Naive B cell (primary cell): ENCODE measurements around the gene CYP4F2. TPM values are rescaled to one million over a fixed set of nuclear protein-coding genes. Genes with fewer than 3 reads are reported as not detected.
"Not testable (repeated sequence)": the region's sequence is repeated elsewhere in the genome, so short reads cannot be mapped to it uniquely, and the experiment has no call there.

Experiments
- ATAC-seq, 2 donors: fragments of 150-1000 bp; cut with Tn5 transposase; 2 replicates each; pipeline ENCODE4 v1.10.0; 2021; ENCODE audit warnings: low read depth in 2 of 2, mild to moderate bottlenecking in 2 of 2, moderate library complexity in 2 of 2
- DNase-seq: peaks from one replicate; pipeline ENCODE4 v3.0.0; 2022
- H3K27ac Mint-ChIP-seq, 6 donors: one replicate each; pipeline ENCODE4 v1.8.0; 2020 to 2022; ENCODE audit warnings: mild to moderate bottlenecking in 6 of 6, mixed read lengths in 6 of 6, moderate library complexity in 5 of 6, inconsistent platforms in 2 of 6
- H3K27me3 Mint-ChIP-seq, 3 donors: one replicate each; pipeline ENCODE4 v1.8.0; 2021 to 2022; ENCODE audit warnings: mixed read lengths in 3 of 3, mild to moderate bottlenecking in 1 of 3
- H3K36me3 Mint-ChIP-seq, 2 donors: one replicate each; pipeline ENCODE4 v1.8.0; 2020 to 2022; ENCODE audit warnings: mixed read lengths in 2 of 2, inconsistent platforms in 1 of 2, mild to moderate bottlenecking in 1 of 2
- H3K4me1 Mint-ChIP-seq, 3 donors: one replicate each; pipeline ENCODE4 v1.8.0; 2020 to 2022; ENCODE audit warnings: mixed read lengths in 3 of 3, inconsistent platforms in 1 of 3, mild to moderate bottlenecking in 1 of 3, moderate library complexity in 1 of 3
- H3K4me3 Mint-ChIP-seq, 8 donors: one replicate each; pipeline ENCODE4 v1.8.0; 2020 to 2022; ENCODE audit warnings: mild to moderate bottlenecking in 8 of 8, mixed read lengths in 8 of 8, moderate library complexity in 8 of 8, inconsistent platforms in 2 of 8
- H3K9me3 Mint-ChIP-seq, 7 donors: one replicate each; pipeline ENCODE4 v1.8.0; 2020 to 2022; ENCODE audit warnings: mixed read lengths in 7 of 7, mild to moderate bottlenecking in 5 of 7, inconsistent platforms in 2 of 7, moderate library complexity in 1 of 7
- polyA plus RNA-seq, 6 donors: library from polyadenylated mRNA; unstranded; fragments of 300-500 nt; fragmentation: Illumina TruSeq; gene quantifications; one replicate each; pipeline ENCODE4 v1.2.3, GENCODE V29; 2021; ENCODE audit warnings: low read depth in 6 of 6

CYP4F2 gene
- polyA plus RNA-seq, 6 donors from 2014 or later, result not detected

DNA sequence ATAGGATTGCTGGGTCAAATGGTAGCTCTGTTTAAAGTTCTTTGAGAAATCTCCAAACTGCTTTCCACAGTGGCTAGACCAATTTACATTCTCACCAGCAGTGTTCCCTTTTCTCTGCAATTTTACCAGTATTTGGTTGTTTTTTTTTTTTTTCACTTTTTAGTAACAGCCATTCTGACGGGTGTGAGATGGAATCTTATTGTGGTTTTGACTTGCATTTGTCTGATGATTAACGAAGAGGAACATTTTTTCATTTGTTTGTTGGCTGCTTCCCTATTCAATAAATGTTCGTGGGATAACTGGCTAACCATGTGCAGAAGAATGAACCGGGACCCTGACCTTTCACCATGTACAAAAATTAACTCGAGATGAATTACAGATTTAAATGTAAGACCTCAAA lies 31.2 kb downstream of the CYP4F2 start:
- DNase-seq (no peak), ATAC-seq (no peak)
- H3K9me3 Mint-ChIP-seq, result peaks cover 0 to 2% (median 0%) of the 10 kb centered on the region in 7 donors
- no peak overlapping the region for H3K4me3 Mint-ChIP-seq
- H3K27me3 Mint-ChIP-seq, result peaks cover 0 to 14% (median 4%) of the 10 kb centered on the region in 3 donors
- no peaks in the 10 kb centered on the region for H3K36me3 Mint-ChIP-seq
- H3K4me1 Mint-ChIP-seq, result peaks cover 0 to 33% (median 26%) of the 10 kb centered on the region in 3 donors
- H3K27ac Mint-ChIP-seq, result no peak overlapping the region

DNA sequence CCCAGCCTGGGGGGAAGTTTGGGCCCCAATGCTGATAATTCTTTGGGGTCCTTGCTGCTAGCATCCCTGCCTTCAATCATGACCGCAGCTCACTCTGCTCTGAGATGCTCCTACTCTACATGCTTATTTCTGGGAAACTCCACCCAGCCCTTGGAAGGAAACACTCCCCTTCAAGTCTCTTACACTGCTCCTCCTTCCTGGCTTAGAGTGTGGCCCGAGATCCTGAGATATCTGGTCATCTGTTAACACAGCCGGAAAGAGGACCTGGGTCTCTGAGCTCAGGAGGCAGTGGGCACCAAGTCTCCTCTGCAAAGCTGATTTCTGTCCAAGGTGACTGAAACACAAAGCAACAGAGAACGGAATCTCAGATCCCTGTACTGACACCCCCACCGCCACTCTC lies 33.0 kb downstream of the CYP4F2 start:
- no peak overlapping the region for H3K4me3 Mint-ChIP-seq
- H3K4me1 Mint-ChIP-seq, result peaks cover 0 to 18% (median 9%) of the 10 kb centered on the region in 3 donors
- DNase-seq, result no peak
- peaks cover 0 to 1% (median 0%) of the 10 kb centered on the region in 7 donors for H3K9me3 Mint-ChIP-seq
- no peaks in the 10 kb centered on the region for H3K36me3 Mint-ChIP-seq
- peak overlapping the region in 1 of 6 donors; percentile 36 for H3K27ac Mint-ChIP-seq
- ATAC-seq, result no peak
- H3K27me3 Mint-ChIP-seq, result peaks cover 6 to 26% (median 12%) of the 10 kb centered on the region in 3 donors

DNA sequence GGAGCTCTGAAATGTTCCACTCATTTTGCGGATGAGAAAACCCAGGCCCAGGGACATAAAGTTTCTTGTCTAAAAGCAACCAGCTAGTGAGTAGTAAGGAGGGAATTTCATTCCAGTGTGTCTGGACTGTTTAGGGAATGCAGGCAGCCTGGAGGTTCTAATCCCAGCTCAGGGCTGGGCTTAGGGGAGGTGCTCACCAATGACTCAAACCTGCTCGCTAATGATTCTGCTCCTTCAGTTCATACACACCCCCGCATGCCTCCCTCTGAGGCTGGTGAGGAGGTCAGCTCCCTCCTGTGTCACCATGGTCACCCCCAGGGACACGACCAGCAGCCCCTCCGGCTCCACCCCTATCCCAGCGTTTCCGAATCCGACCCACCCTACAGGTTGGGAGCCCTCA lies 34.6 kb downstream of the CYP4F2 start:
- H3K36me3 Mint-ChIP-seq, result no peaks in the 10 kb centered on the region
- H3K4me3 Mint-ChIP-seq, result no peak overlapping the region
- peaks cover 0 to 1% (median 0%) of the 10 kb centered on the region in 7 donors for H3K9me3 Mint-ChIP-seq
- peaks cover 6 to 18% (median 12%) of the 10 kb centered on the region in 3 donors for H3K27me3 Mint-ChIP-seq
- ATAC-seq (no peak), DNase-seq (no peak)
- peaks cover 0 to 10% (median 0%) of the 10 kb centered on the region in 3 donors for H3K4me1 Mint-ChIP-seq
- H3K27ac Mint-ChIP-seq, result peak overlapping the region in 1 of 6 donors; percentile 44

DNA sequence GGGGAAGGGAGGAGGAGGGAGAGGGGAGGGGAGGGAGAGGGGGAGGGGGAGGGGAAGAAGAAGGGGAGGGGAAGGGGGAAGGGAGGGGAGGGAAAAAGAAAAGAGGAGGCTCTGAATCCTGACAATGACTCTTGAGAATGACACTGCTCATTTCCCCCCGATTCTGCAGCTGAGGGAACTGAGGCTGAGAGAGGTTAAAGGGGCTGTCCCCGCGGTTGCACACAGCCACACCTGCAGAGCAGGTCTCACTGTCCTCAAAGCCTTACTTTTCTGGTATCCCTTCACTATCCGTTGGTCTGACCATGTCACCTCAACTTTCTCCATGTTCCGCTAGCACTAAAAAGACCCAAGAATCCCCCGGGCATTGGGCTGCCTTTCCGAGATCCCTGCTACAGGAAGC lies 35.4 kb downstream of the CYP4F2 start:
- peaks cover 7 to 18% (median 12%) of the 10 kb centered on the region in 3 donors for H3K27me3 Mint-ChIP-seq
- no peak overlapping the region for H3K27ac Mint-ChIP-seq
- no peaks in the 10 kb centered on the region for H3K36me3 Mint-ChIP-seq
- DNase-seq, result no peak
- no peak for ATAC-seq
- H3K9me3 Mint-ChIP-seq, result peaks cover 0 to 1% (median 0%) of the 10 kb centered on the region in 7 donors
- H3K4me1 Mint-ChIP-seq, result peaks cover 0 to 10% (median 0%) of the 10 kb centered on the region in 3 donors
- no peak overlapping the region for H3K4me3 Mint-ChIP-seq

DNA sequence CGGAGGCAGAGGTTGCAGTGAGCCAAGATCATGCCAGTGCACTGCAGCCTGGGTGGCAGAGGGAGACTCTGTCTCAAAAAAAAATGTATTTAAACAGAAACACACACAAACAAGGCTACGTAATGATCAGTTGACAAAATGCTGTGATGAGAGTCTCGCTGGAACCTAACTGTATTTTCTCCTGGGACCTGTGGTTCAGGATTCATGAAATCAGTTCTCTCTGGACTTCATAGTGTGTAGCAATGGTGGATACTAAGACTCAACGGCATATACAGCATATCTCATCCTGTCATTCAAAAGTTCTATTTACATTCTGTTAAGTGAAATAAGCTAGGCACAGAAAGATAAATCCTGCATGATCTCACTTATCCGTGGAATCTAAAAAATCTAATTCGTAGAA lies 37.4 kb downstream of the CYP4F2 start:
- H3K27ac Mint-ChIP-seq, result peak overlapping the region in 1 of 6 donors; percentile 64
- H3K4me1 Mint-ChIP-seq, result peaks cover 0 to 5% (median 0%) of the 10 kb centered on the region in 3 donors
- no peak for ATAC-seq
- H3K4me3 Mint-ChIP-seq, result no peak overlapping the region
- H3K36me3 Mint-ChIP-seq, result no peaks in the 10 kb centered on the region
- no peaks in the 10 kb centered on the region for H3K9me3 Mint-ChIP-seq
- peaks cover 13 to 21% (median 18%) of the 10 kb centered on the region in 3 donors for H3K27me3 Mint-ChIP-seq
- DNase-seq, result no peak

DNA sequence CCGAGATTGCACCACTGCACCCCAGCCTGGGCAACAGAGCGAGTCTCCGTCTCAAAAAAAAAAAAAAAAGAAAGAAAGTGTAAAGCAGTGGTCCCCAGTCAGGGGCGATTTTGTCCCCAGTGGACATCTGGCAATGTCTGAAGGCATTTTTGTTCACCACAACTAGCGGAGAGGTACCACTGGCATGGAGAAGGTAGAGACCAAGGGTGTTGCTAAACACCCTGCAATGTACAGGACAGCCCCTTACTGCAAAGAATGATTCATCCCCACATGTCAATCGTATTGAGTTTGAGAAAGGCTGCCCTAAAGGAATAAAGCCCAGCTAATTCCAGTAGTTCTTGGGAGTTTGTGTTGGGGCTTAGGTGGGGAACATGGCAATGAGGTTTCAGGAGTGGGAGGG lies 38.7 kb downstream of the CYP4F2 start:
- Mint-ChIP-seq H3K27ac (no peak overlapping the region), H3K9me3 (no peaks in the 10 kb centered on the region), H3K4me3 (no peak overlapping the region), H3K36me3 (no peaks in the 10 kb centered on the region), H3K4me1 (no peaks in the 10 kb centered on the region), H3K27me3 (peaks cover 12 to 21% (median 12%) of the 10 kb centered on the region in 3 donors)
- ATAC-seq (no peak), DNase-seq (no peak)

DNA sequence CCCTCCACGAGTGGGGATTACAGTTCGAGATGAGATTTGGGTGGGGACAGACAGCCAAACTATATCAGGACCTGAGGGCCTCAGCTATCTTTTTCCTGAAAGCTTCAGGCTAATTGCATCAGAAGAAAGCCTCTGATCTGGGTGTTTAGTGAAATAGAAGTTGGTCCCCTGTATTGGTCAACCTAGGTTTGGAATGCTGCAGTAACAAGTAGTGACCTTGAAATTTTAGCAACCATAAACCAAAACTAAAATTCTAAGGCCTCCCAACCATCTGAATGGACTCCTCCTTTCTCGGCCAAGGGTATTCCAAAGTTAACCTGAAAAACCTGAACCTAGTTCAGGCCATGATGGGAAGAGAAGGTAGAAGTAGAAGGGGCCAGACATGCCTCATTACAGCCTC lies 47.5 kb downstream of the CYP4F2 start:
- no peak overlapping the region for H3K27ac Mint-ChIP-seq
- peaks cover 0 to 8% (median 7%) of the 10 kb centered on the region in 7 donors for H3K9me3 Mint-ChIP-seq
- no peak overlapping the region for H3K4me3 Mint-ChIP-seq
- DNase-seq (no peak), ATAC-seq (no peak)
- H3K27me3 Mint-ChIP-seq, result peaks cover 15 to 37% (median 22%) of the 10 kb centered on the region in 3 donors
- H3K36me3 Mint-ChIP-seq, result peaks cover 0 to 7% of the 10 kb centered on the region in 2 donors
- H3K4me1 Mint-ChIP-seq, result no peaks in the 10 kb centered on the region

DNA sequence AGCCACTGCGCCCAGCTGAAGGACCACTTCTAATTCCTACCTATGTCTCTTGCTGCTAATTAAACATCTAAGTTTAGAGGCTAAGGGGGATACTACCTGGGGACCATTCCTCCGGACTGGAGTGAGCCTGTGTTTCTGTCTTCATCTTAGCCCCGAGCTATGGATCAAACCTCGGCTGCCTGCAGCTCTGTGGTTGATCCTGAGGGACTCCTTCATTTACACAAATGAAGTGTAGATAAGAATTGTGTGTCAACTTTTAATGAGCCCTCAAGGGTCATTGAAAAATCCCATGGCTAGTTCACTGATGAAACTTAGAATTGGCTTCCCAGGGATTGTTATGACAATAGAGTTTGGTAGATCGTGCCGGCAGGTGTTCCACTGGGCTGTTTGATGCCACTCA lies 51.0 kb downstream of the CYP4F2 start:
- no peak overlapping the region for H3K27ac Mint-ChIP-seq

DNA sequence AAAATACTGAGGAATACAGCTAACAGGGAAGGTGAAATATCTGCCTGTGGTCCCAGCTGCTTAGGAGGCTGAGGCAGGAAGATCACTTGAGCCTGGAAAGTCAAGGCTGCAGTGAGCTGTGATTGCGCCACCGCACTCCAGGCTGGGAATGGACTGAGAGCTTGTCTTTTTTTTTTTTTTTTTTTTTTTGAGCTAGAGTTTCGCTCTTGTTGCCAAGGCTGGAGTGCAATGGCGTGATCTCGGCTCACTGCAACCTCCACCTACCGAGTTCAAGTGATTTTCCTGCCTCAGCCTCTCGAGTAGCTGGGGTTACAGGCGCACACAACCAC lies 54.0 kb downstream of the CYP4F2 start:
- H3K27me3 Mint-ChIP-seq, result peaks cover 30 to 35% (median 33%) of the 10 kb centered on the region in 3 donors
- not testable (repeated sequence) for H3K27ac Mint-ChIP-seq, H3K9me3 Mint-ChIP-seq, DNase-seq, H3K36me3 Mint-ChIP-seq, ATAC-seq, H3K4me3 Mint-ChIP-seq, H3K4me1 Mint-ChIP-seq

More for the DNA sequence above, 51.0 kb downstream of the CYP4F2 start:
- H3K27me3 Mint-ChIP-seq, result peaks cover 29 to 41% (median 29%) of the 10 kb centered on the region in 3 donors
- DNase-seq (no peak), ATAC-seq (no peak)
- peaks cover 0 to 4% (median 0%) of the 10 kb centered on the region in 7 donors for H3K9me3 Mint-ChIP-seq
- H3K36me3 Mint-ChIP-seq, result no peaks in the 10 kb centered on the region
- no peak overlapping the region for H3K4me3 Mint-ChIP-seq
- H3K4me1 Mint-ChIP-seq, result no peaks in the 10 kb centered on the region

DNA sequence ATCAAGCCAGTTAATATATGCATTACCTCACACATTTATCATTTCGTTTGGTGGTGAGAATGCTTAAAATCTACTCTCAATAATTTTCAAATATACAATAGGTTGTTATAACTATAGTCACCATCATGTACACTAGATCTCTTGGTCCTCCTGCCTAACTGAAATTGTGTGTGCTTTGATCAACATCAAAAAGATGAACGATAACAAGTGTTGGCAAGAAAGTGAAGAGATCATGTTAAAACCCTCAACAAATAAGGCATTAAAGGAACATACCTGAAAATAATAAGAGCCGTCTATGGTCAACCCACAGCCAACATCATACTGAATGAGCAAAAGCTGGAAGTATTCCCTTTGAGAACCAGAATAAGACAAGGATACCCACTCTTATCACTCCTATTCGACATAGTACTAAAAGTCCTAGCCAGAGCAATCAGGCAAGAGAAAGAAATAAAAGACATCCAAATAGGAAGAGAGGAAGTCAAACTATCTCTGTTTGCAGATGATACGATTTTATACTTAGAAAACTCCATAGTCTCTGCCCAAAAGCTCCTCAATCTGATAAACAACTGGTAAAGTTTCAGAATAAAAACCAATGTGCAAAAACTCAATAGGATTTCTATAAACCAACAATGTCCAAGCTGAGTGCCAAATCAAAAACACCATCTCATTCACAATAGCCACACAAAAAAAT lies 54.5 kb downstream of the CYP4F2 start:
- Mint-ChIP-seq H3K27me3 (peaks cover 33 to 37% (median 35%) of the 10 kb centered on the region in 3 donors), H3K36me3 (no peaks in the 10 kb centered on the region), H3K9me3 (no peaks in the 10 kb centered on the region), H3K4me3 (no peak overlapping the region), H3K4me1 (peaks cover 0 to 2% (median 0%) of the 10 kb centered on the region in 3 donors), H3K27ac (peak overlapping the region in 1 of 6 donors; percentile 32)
- no peak for ATAC-seq
- no peak for DNase-seq

DNA sequence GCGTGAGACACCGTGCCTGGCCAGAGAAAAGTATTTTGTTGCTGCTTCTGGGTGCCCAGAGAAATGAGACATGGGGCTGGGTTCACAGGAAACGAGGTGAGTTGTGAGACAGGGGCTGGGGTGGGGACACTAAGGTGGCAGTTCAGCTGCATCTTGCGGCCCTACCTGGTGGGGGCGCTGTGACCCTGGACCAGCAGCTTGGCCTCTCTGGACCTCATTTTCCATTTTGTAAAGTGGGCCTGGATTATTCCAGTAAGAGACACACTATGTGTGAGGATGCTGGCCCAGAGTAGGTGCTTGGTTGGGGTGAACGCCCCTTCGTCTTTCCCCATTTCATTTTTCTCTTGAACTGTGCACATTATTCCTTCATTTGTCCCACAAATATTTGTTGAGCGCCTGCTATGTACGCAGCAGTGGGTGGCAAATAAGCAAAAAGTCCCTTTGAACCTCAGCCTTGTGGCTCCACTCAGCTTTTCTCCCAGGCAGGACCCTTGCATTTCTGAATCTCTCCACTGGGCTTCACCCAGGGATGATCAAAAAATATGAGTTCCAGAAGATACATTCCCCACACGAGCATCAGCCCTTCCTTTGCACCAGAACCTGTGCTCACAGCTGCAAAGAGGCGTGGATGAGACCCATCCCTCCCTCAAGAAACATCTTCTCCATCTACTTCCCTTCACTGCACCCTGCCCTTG lies 55.9 kb downstream of the CYP4F2 start:
- peak overlapping the region in 2 of 8 donors; percentile 9 to 49 for H3K4me3 Mint-ChIP-seq
- peaks cover 30 to 35% (median 33%) of the 10 kb centered on the region in 3 donors for H3K27me3 Mint-ChIP-seq
- ATAC-seq, result no peak
- no peaks in the 10 kb centered on the region for H3K9me3 Mint-ChIP-seq
- DNase-seq, result no peak
- H3K4me1 Mint-ChIP-seq, result peaks cover 4 to 12% (median 6%) of the 10 kb centered on the region in 3 donors
- no peaks in the 10 kb centered on the region for H3K36me3 Mint-ChIP-seq
- H3K27ac Mint-ChIP-seq, result no peak overlapping the region

DNA sequence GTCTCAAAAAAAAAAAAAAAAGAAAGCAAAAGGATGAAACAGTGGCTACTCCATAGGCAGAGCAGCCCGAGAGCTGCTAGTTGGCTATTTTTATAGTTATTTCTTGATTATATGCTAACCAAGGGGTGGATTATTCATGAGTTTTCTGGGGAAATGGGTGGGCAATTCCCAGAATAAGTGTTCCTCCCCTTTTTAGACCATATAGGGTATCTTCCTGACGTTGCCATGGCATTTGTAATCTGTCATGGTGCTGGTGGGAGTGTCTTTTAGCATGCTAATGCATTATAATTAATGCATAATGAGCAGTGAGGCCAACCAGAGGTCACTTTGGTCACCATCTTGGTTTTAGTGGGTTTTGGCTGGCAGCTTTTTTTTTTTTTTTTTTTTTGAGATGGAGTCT lies 57.0 kb downstream of the CYP4F2 start:
- Mint-ChIP-seq H3K27me3 (peaks cover 23 to 30% (median 25%) of the 10 kb centered on the region in 3 donors), H3K36me3 (no peaks in the 10 kb centered on the region), H3K4me3 (no peak overlapping the region), H3K9me3 (no peaks in the 10 kb centered on the region), H3K27ac (no peak overlapping the region), H3K4me1 (peaks cover 9 to 17% (median 12%) of the 10 kb centered on the region in 3 donors)
- no peak for DNase-seq
- no peak for ATAC-seq

DNA sequence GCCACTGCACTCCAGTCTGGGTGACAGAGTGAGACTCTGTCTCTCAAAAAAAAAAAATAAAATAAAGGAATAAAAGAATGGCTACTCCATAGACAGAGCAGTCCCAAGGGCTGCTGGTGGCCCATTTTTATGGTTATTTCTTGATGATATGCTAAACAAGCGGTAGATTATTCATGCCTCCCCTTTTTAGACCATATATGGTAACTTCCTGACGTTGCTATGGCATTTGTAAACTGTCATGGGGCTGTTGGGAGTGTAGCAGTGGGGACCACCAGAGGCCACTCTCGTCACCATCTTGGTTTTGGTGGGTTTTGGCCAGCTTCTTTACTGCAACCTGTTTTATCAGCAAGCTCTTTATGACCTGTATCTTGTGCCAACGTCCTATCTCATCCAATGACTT lies 58.0 kb downstream of the CYP4F2 start:
- Mint-ChIP-seq H3K27me3 (peaks cover 17 to 20% (median 20%) of the 10 kb centered on the region in 3 donors), H3K4me1 (peaks cover 12 to 21% (median 14%) of the 10 kb centered on the region in 3 donors)
- not testable (repeated sequence) for H3K27ac Mint-ChIP-seq, H3K4me3 Mint-ChIP-seq, DNase-seq, H3K36me3 Mint-ChIP-seq, H3K9me3 Mint-ChIP-seq, ATAC-seq

DNA sequence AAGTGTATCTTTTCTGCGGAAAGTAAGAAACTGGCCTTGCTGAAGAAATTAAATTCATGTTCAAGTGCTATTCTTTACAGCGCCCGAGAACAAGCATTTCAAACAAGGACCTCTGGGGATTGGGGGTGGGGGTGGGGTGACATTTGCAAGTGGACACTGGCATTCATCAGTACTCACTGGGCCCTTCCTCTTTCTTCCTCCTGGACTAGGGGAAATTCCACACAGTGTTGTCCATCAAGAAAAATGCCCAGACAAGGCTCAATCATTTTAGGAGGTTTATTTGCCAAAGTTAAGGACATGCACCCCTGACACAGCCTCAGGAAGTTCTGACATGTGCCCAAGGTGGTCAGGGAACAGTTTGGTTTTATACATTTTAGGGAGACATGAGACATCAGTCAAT lies 59.5 kb downstream of the CYP4F2 start:
- H3K27ac Mint-ChIP-seq, result peak overlapping the region in 3 of 6 donors; percentile 31 to 74 (median 37)
- no peaks in the 10 kb centered on the region for H3K36me3 Mint-ChIP-seq
- no peaks in the 10 kb centered on the region for H3K9me3 Mint-ChIP-seq
- ATAC-seq (no peak), DNase-seq (no peak)
- H3K4me3 Mint-ChIP-seq, result peak overlapping the region in 6 of 8 donors; percentile 9 to 44 (median 20)
- H3K4me1 Mint-ChIP-seq, result peaks cover 12 to 21% (median 14%) of the 10 kb centered on the region in 3 donors
- peaks cover 12 to 14% (median 13%) of the 10 kb centered on the region in 3 donors for H3K27me3 Mint-ChIP-seq
